HL-60 (cell line): Measurements from ENCODE around the gene LRRC51.

Experiments
- DNase-seq, 2 experiments: peaks; one replicate each; pipeline ENCODE4 v3.0.0-alpha.2; 2010 to 2020; ENCODE audit warnings: low read depth in 1 of 2, low spot score in 1 of 2
- H3K27ac ChIP-seq: fragments of 250-450 bp; sonication (Bioruptor Pico); replicated peaks from 2 replicates; pipeline ENCODE4 v1.5.1; 2020; ENCODE audit warnings: mild to moderate bottlenecking, moderate library complexity
- H3K27me3 ChIP-seq: fragments of 250-450 bp; sonication (Bioruptor Pico); 2 replicates; pipeline ENCODE4 v1.5.1; 2021; ENCODE audit warnings: mild to moderate bottlenecking, moderate library complexity; ENCODE audit not compliant: insufficient read depth, poor library complexity, severe bottlenecking
- H3K4me3 ChIP-seq: replicated peaks from 2 replicates; pipeline ENCODE4 v1.5.1; 2011; ENCODE audit warnings: mild to moderate bottlenecking, control low read depth, low read length; ENCODE audit not compliant: insufficient read depth
- CTCF ChIP-seq: IDR thresholded peaks from one replicate; pipeline ENCODE4 v1.5.1; 2011; ENCODE audit warnings: low read length, control low read depth, inconsistent platforms; ENCODE audit not compliant: insufficient read depth
- GABPA ChIP-seq: IDR thresholded peaks from 2 replicates; pipeline ENCODE4 v1.6.1; 2012; ENCODE audit warnings: low read depth
- POLR2AphosphoS5 ChIP-seq: IDR thresholded peaks from 2 replicates; pipeline ENCODE4 v1.6.1; 2012; ENCODE audit warnings: low read depth
- REST ChIP-seq: IDR thresholded peaks from 2 replicates; pipeline ENCODE4 v1.6.1; 2012; ENCODE audit warnings: low read depth; ENCODE audit not compliant: insufficient replicate concordance
- SPI1 ChIP-seq: IDR thresholded peaks from 2 replicates; pipeline ENCODE4 v1.6.1; 2012; ENCODE audit warnings: low read depth, mild to moderate bottlenecking, borderline replicate concordance

The LRRC51 gene

GRCh38 chr11:72081821-72082453 lies 1.3 kb downstream of the LRRC51 start:
- TF ChIP-seq CTCF (no peak), POLR2AphosphoS5 (no peak), GABPA (no peak), REST (no peak), SPI1 (no peak)
- Histone ChIP-seq H3K27me3 (no peaks in the 10 kb centered on the region), H3K4me3 (no peak overlapping the region), H3K27ac (peak overlapping the region; percentile 76)
- DNase-seq, result no peak

- no peak overlapping the region for H3K27ac ChIP-seq
- H3K4me3 ChIP-seq, result no peak overlapping the region
- no peak for DNase-seq
- TF ChIP-seq REST, result no peak
- no peak for TF ChIP-seq SPI1
- no peak for TF ChIP-seq GABPA
- no peak for TF ChIP-seq CTCF
- TF ChIP-seq POLR2AphosphoS5, result no peak
- no peaks in the 10 kb centered on the region for H3K27me3 ChIP-seq
Measured at GRCh38 chr11:72083414-72083813, 2.8 kb downstream of the LRRC51 start.

GRCh38 chr11:72084076-72084475 lies 3.4 kb downstream of the LRRC51 start:
- H3K4me3 ChIP-seq, result no peak overlapping the region
- no peak for TF ChIP-seq SPI1
- TF ChIP-seq GABPA, result no peak
- TF ChIP-seq REST, result no peak
- TF ChIP-seq CTCF, result no peak
- no peak for TF ChIP-seq POLR2AphosphoS5
- H3K27me3 ChIP-seq, result no peaks in the 10 kb centered on the region
- H3K27ac ChIP-seq, result no peak overlapping the region
- DNase-seq, result no peak
